ENCODE data around the gene MRPL12. TPM values are rescaled to one million over a fixed set of nuclear protein-coding genes. Genes with fewer than 3 reads are reported as not detected.
"Not testable (repeated sequence)": the region's sequence is repeated elsewhere in the genome, so short reads cannot be mapped to it uniquely, and the experiment has no call there.

Gene MRPL12
- total RNA-seq, 4 donors from 2014 or later, result 75.4 to 206 (median 114) TPM

DNA sequence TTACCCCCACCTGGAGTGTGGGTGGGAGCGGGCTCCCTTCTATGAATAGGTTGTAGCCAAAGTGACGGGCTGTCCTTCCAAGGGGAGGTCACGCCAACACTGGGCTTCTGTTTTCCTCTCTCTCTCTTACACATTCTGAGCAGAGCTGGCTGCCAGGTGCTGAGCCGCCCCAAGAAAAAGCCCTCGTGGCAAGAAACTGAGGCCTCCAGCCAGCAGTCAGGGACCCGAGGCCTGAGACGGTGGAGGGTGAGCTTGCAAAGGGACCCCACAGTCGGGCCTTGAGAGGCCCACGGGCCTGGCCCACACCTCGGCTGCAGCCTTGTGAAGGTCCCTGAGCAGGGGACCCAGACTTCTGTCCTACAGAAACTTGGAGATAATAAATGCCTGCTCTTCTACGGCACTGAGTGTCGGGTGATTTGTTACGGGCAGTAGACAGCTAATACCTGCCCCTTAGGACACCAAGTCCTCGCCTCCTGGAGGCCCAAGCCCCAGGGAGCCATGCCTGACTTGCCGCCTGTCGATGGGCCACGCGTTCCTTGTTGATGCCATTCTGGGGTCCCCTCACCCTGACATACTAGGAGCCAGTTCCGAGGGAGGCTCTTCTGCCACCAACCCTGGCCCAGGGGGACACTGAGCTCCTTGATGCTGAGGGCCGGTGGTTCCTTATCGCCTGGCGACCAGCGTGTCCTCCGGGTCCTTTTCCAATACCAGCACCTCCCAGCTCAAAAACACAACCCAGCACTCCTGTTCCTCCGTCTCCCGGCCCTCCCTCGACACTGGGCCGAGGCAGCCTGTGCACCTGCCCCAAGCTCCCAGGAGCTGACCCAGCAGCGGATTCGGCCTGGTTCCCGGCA is 35.0 kb downstream of the MRPL12 start:
- H3K9me3 ChIP-seq, result no peaks in the 10 kb centered on the region
- DNase-seq, result no peak
- in situ Hi-C loops (cut with MboI; ENCODE audit: low pct_ligation_motif_present in 1 of 4, low pct_unique_long_range_greater_than_20kb in 1 of 4, low sequenced_read_pairs in 3 of 4), result no loop called here
- H3K27me3 ChIP-seq, result peaks cover 23% of the 10 kb centered on the region
- H3K4me1 ChIP-seq, result peaks cover 9 to 30% (median 26%) of the 10 kb centered on the region in 4 donors
- intact Hi-C loops (cut with DNase I; ENCODE audit: low total_unique reads), result no loop called here
- no peak overlapping the region for H3K27ac ChIP-seq
- no peak overlapping the region for H3K4me3 ChIP-seq
- no peaks in the 10 kb centered on the region for H3K36me3 ChIP-seq
- no peak for TF ChIP-seq POLR2A (IDR thresholded peaks at IDR 0.05)
- TF ChIP-seq EP300 (IDR thresholded peaks at IDR 0.05; ENCODE audit: low read depth), result no peak
- TF ChIP-seq, protein P1, sequence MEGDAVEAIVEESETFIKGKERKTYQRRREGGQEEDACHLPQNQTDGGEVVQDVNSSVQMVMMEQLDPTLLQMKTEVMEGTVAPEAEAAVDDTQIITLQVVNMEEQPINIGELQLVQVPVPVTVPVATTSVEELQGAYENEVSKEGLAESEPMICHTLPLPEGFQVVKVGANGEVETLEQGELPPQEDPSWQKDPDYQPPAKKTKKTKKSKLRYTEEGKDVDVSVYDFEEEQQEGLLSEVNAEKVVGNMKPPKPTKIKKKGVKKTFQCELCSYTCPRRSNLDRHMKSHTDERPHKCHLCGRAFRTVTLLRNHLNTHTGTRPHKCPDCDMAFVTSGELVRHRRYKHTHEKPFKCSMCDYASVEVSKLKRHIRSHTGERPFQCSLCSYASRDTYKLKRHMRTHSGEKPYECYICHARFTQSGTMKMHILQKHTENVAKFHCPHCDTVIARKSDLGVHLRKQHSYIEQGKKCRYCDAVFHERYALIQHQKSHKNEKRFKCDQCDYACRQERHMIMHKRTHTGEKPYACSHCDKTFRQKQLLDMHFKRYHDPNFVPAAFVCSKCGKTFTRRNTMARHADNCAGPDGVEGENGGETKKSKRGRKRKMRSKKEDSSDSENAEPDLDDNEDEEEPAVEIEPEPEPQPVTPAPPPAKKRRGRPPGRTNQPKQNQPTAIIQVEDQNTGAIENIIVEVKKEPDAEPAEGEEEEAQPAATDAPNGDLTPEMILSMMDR (IDR thresholded peaks at IDR 0.05), result no peak
- no peak for TF ChIP-seq POLR2AphosphoS5 (IDR thresholded peaks at IDR 0.05)
- WGBS, 2 donors (ENCODE audit: low coverage in 1 of 2), result 60 to 89% methylated on average over 1 to 30 of the region's 31 CpGs

DNA sequence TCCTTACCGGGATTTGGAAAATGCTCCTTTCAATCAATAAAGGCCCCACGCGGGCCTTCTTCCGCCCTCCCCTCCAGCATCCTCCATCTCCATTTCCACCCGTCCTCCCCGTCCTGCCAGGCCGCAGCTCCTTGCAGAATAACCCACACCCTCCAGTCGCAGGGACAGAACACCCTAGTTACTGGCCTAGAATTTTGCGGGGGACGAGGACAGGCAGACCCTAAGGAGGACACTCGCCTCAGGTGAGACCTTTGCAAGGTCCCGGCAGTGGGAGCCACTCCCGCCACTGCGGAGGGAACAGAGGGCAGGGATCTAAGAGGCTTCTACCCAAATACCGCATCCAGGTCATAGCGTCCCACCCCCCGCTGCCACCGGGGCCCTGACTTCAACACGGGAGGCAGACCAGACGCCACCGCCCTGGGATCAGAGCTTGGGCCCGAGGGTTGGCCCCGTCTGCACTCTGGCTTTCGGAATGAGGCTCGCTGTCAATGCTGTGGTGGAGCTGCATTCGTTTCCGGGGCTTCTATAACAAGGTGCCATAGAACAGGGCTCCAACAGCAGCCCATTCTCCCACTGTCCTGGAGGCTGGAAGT is 35.7 kb downstream of the MRPL12 start:
- in situ Hi-C loops (cut with MboI; ENCODE audit: low pct_ligation_motif_present in 1 of 4, low pct_unique_long_range_greater_than_20kb in 1 of 4, low sequenced_read_pairs in 3 of 4), result no loop called here
- no peak for DNase-seq
- Histone ChIP-seq H3K4me3 (no peak overlapping the region), H3K27ac (no peak overlapping the region), H3K4me1 (peaks cover 9 to 29% (median 25%) of the 10 kb centered on the region in 4 donors), H3K27me3 (peaks cover 22% of the 10 kb centered on the region), H3K9me3 (no peaks in the 10 kb centered on the region), H3K36me3 (no peaks in the 10 kb centered on the region)
- WGBS, 2 donors (ENCODE audit: low coverage in 1 of 2), result 78 to 80% methylated on average over 5 to 26 of the region's 27 CpGs
- TF ChIP-seq, protein P1 (IDR thresholded peaks at IDR 0.05), result no peak
- TF ChIP-seq EP300 (IDR thresholded peaks at IDR 0.05; ENCODE audit: low read depth) (no peak), POLR2A (IDR thresholded peaks at IDR 0.05) (no peak), POLR2AphosphoS5 (IDR thresholded peaks at IDR 0.05) (no peak)
- intact Hi-C loops (cut with DNase I; ENCODE audit: low total_unique reads), result no loop called here

DNA sequence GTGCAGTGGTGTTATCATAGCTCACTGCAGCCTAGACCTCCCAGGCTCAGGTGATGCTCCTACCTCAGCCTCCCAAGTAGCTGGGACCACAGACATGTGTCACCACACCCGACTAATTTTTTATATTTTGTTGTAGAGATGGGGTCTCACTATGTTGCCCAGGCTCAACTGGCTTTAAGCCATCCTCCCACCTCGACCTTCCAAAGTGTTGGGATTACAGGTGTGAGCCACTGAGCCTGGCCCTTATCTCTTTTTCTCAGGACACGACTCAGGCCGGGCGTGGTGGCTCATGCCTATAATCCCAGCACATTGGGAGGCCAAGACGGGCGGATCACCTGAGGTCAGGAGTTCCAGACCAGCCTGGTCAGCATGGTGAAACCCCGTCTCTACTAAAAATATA is 36.4 kb downstream of the MRPL12 start:
- H3K36me3 ChIP-seq; in situ Hi-C loops (cut with MboI; ENCODE audit: low pct_ligation_motif_present in 1 of 4, low pct_unique_long_range_greater_than_20kb in 1 of 4, low sequenced_read_pairs in 3 of 4); H3K4me3 ChIP-seq; H3K9me3 ChIP-seq; DNase-seq; H3K27ac ChIP-seq; intact Hi-C loops (cut with DNase I; ENCODE audit: low total_unique reads): not testable (repeated sequence)
- H3K4me1 ChIP-seq, result peaks cover 9 to 22% (median 18%) of the 10 kb centered on the region in 4 donors
- peaks cover 22% of the 10 kb centered on the region for H3K27me3 ChIP-seq
- 83% methylated on average over 8 of the region's 8 CpGs; no CpG with 5 or more reads in 1 of the 2 donors for WGBS, 2 donors (ENCODE audit: low coverage in 1 of 2)

DNA sequence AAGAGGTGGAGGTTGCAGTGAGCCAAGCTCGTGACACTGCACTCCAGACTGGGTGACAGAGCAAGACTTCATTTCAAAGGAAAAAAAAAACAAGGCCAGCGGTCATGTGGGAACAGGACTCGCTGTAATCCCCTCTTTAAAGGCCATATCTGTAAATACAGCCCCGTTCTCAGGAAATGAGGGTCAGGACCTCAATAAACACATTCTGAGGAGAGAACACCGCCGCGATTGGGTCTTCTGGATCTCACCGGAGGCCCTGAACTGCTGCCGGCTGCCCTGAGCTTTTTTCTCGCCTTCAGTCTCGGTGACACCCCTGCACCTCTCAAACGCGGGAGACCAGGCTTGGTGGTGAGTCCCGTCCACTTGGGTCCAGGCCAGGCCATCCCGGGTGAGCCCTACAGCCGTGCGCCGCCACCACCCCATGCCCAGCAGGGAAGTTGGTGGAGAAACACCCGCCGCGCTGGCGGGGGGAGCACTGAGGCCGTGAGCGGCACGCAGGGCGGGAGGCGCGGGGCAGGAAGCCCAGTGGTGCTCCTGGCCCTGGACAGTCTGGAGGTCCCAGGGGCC is 37.3 kb downstream of the MRPL12 start:
- in situ Hi-C loops (cut with MboI; ENCODE audit: low pct_ligation_motif_present in 1 of 4, low pct_unique_long_range_greater_than_20kb in 1 of 4, low sequenced_read_pairs in 3 of 4) (no loop called here), intact Hi-C loops (cut with DNase I; ENCODE audit: low total_unique reads) (no loop called here)
- 32% methylated on average over 28 of the region's 28 CpGs; no CpG with 5 or more reads in 1 of the 2 donors for WGBS, 2 donors (ENCODE audit: low coverage in 1 of 2)
- no peaks in the 10 kb centered on the region for H3K36me3 ChIP-seq
- peaks cover 19% of the 10 kb centered on the region for H3K27me3 ChIP-seq
- H3K4me3 ChIP-seq, result no peak overlapping the region
- peaks cover 0 to 13% (median 10%) of the 10 kb centered on the region in 4 donors for H3K4me1 ChIP-seq
- no peaks in the 10 kb centered on the region for H3K9me3 ChIP-seq
- no peak for DNase-seq
- no peak overlapping the region for H3K27ac ChIP-seq
- TF ChIP-seq, protein P1 (IDR thresholded peaks at IDR 0.05), result no peak
- TF ChIP-seq POLR2AphosphoS5 (IDR thresholded peaks at IDR 0.05) (no peak), POLR2A (IDR thresholded peaks at IDR 0.05) (no peak), EP300 (IDR thresholded peaks at IDR 0.05; ENCODE audit: low read depth) (no peak)
